ENCODE measurements around the gene FN1.

DNA sequence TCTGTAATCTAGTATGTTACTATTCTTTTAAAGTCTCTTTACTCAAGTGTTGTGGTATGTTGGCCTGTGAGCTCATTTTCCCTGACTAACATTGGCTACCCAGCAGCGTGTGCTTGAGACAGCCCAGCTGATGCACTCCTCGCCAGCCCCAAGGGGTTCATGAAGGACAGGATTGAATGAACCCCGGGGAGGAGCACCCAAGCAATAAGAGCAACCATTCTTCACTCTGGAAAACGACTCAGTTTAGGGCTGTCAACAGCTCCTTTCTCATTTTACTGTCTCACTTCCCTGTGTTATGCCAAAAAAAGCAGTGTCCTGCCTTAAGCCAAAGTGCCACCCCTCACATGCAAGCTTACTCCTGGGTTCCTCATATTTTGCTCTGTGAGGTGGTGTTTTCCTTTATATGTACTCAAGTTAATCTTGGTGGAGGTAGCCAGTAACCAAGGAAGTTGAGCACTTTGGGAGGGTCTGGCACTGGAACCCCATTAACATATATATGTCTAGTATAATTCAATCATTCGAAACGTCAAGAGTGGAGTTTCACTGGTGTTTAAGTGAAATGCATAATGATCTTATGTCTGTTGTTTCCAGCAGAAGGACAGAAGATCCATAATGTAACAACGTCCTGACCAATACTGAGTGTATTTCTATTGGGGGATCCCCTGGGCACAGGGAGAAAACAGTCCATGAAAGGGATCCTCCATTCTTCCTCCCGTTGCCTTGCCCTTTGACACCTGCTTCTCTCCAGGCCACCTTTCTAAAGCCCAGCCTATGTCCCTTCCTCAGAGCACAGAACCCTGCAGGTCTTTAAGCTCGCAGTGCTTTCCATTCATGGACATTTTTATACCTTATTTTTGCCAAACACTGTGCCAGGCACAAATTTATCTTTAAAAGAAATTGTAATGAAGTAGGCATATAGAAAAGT, 80.8 kb downstream of the FN1 start:
- TF ChIP-seq CTCF (IDR thresholded peaks at IDR 0.05; ENCODE audit: extremely low read depth in 1 of 2, insufficient read depth in 1 of 2, low read depth in 1 of 2, low read length in 2 of 2) (no peak), POLR2A (IDR thresholded peaks at IDR 0.05; ENCODE audit: low read depth, low read length) (no peak), POLR2AphosphoS5 (IDR thresholded peaks at IDR 0.05; ENCODE audit: insufficient read depth, low read depth, low read length) (no peak), JUN (IDR thresholded peaks at IDR 0.05; ENCODE audit: borderline replicate concordance, insufficient read depth, insufficient read length, low read depth) (no peak), EZH2 (IDR thresholded peaks at IDR 0.05; ENCODE audit: borderline replicate concordance, low read depth, low read length, severe bottlenecking) (no peak), MYC (IDR thresholded peaks at IDR 0.05; ENCODE audit: low read depth, low read length) (no peak), GATA2 (IDR thresholded peaks at IDR 0.05; ENCODE audit: insufficient read depth, insufficient read length, low read depth, low read length) (no peak), MAX (IDR thresholded peaks at IDR 0.05; ENCODE audit: insufficient read depth, insufficient read length) (no peak), FOS (IDR thresholded peaks at IDR 0.05; ENCODE audit: borderline replicate concordance, insufficient read depth, low read length) (no peak)

Data from endothelial cell of umbilical vein (primary cell).